Measurements from ENCODE around the gene NKX2-2. TPM values are rescaled to one million over a fixed set of nuclear protein-coding genes. Genes with fewer than 3 reads are reported as not detected.
"Not testable (repeated sequence)": the region's sequence is repeated elsewhere in the genome, so short reads cannot be mapped to it uniquely, and the experiment has no call there.

Gene NKX2-2
- total RNA-seq, 1 experiment from 2014 or later, result 19.8 TPM

DNA sequence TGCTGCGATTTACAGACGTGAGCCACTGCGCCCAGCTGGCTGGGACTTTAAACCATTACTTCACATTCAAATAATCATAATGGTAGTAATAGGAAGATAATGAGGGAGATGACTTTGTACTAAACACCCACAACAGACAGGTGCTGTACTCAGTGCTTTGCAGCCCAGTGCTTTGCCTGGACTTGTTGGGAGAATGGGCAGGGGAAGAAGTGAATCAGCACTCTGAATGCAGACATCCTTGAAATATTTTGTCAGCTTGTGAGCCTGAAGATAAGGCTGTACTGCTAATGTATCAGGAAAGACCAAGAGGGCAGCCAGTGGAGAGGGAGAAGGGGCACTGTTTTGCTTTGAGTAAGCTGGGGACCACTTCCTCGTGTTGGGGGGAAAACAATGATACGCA lies 17.4 kb downstream of the NKX2-2 start:
- H3K27me3 ChIP-seq (replicated peaks), result no peaks in the 10 kb centered on the region
- no peak overlapping the region for H3K4me3 ChIP-seq
- no peak for DNase-seq (ENCODE audit: low read depth in 1 of 2, low spot score in 2 of 2)

GRCh38 chr20:21493049-21493448 lies 20.8 kb downstream of the NKX2-2 start:
- no peak for DNase-seq (ENCODE audit: low read depth in 1 of 2, low spot score in 2 of 2)
- Histone ChIP-seq H3K27ac (no peak overlapping the region), H3K9me3 (replicated peaks) (no peaks in the 10 kb centered on the region), H3K4me1 (replicated peaks) (no peaks in the 10 kb centered on the region), H3K4me3 (no peak overlapping the region), H3K36me3 (no peaks in the 10 kb centered on the region), H3K27me3 (replicated peaks) (no peaks in the 10 kb centered on the region)

More for the DNA sequence above, 17.4 kb downstream of the NKX2-2 start:
- no peaks in the 10 kb centered on the region for H3K4me1 ChIP-seq (replicated peaks)
- peaks cover 27% of the 10 kb centered on the region for H3K36me3 ChIP-seq
- H3K9me3 ChIP-seq (replicated peaks), result no peaks in the 10 kb centered on the region
- H3K27ac ChIP-seq, result no peak overlapping the region

- DNase-seq (ENCODE audit: low read depth in 1 of 2, low spot score in 2 of 2), result no peak
- Histone ChIP-seq H3K9me3 (replicated peaks) (no peaks in the 10 kb centered on the region), H3K4me1 (replicated peaks) (no peaks in the 10 kb centered on the region), H3K27ac (no peak overlapping the region), H3K36me3 (no peaks in the 10 kb centered on the region), H3K4me3 (no peak overlapping the region), H3K27me3 (replicated peaks) (no peaks in the 10 kb centered on the region)
Observed at GRCh38 chr20:21490105-21490504, 23.8 kb downstream of the NKX2-2 start.

- DNase-seq (ENCODE audit: low read depth in 1 of 2, low spot score in 2 of 2); H3K27ac ChIP-seq; H3K4me3 ChIP-seq; H3K27me3 ChIP-seq (replicated peaks); H3K36me3 ChIP-seq; H3K9me3 ChIP-seq (replicated peaks); H3K4me1 ChIP-seq (replicated peaks): not testable (repeated sequence)
Observed at GRCh38 chr20:21480144-21480543, 33.7 kb downstream of the NKX2-2 start.

DNA sequence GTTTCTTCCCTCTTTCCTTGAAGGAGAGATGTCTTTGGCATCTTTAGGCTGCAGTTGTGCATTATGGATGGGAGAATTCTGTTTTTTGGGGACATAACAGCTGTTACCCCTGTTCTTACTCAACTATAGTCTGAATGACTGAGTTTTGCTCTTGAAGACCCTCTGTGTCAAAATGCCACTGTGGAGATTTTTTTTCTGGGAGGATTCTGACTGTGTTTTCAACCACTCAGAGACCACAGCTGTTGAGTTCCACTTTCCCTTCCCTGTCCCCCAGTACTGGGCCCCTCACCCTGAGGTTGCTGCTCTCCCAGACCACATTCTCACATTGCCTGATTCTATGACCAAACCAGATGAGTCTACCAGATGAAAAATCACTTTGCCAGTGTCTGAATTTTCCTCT lies 48.1 kb downstream of the NKX2-2 start:
- Histone ChIP-seq H3K36me3 (no peaks in the 10 kb centered on the region), H3K27ac (no peak overlapping the region), H3K27me3 (replicated peaks) (0 out of 2 replicates have a peak, but pooled peaks cover 2% of the 10 kb centered on the region), H3K4me1 (replicated peaks) (no peaks in the 10 kb centered on the region), H3K4me3 (no peak overlapping the region), H3K9me3 (replicated peaks) (no peaks in the 10 kb centered on the region)
- no peak for DNase-seq (ENCODE audit: low read depth in 1 of 2, low spot score in 2 of 2)

- no peaks in the 10 kb centered on the region for H3K9me3 ChIP-seq (replicated peaks)
- H3K36me3 ChIP-seq, result no peaks in the 10 kb centered on the region
- H3K4me3 ChIP-seq, result no peak overlapping the region
- no peak for DNase-seq (ENCODE audit: low read depth in 1 of 2, low spot score in 2 of 2)
- H3K27me3 ChIP-seq (replicated peaks), result peaks cover 2% of the 10 kb centered on the region; the same call in 1 of the 2 replicates
- no peak overlapping the region for H3K27ac ChIP-seq
- H3K4me1 ChIP-seq (replicated peaks), result no peaks in the 10 kb centered on the region
Observed at GRCh38 chr20:21464916-21465315, 48.9 kb downstream of the NKX2-2 start.

Other genes starting within 250 kb of the NKX2-2 start
- gene XRN2, start 210.7 kb downstream of the NKX2-2 start, total RNA-seq (2014; rRNA removed; shearing (Covaris generic)), result 103 and 111 TPM in 2 replicates
- gene NKX2-4, start 116.5 kb downstream of the NKX2-2 start, total RNA-seq (2014; rRNA removed; shearing (Covaris generic)), result 21.4 and 23.9 TPM in 2 replicates
- gene PAX1, start 191.6 kb upstream of the NKX2-2 start, total RNA-seq (2014; rRNA removed; shearing (Covaris generic)), result not detected in 2 replicates

Measured in SJSA1 (cell line).